Measurements from ENCODE around the gene PIGBOS1. TPM values are rescaled to one million over a fixed set of nuclear protein-coding genes. Genes with fewer than 3 reads are reported as not detected.

The PIGBOS1 gene
- total and polyA plus RNA-seq, 2 donors (not counting 3 experiments of a cell fraction or from before 2014, with no cell fraction given) = 12.8 to 16.5 TPM

DNA sequence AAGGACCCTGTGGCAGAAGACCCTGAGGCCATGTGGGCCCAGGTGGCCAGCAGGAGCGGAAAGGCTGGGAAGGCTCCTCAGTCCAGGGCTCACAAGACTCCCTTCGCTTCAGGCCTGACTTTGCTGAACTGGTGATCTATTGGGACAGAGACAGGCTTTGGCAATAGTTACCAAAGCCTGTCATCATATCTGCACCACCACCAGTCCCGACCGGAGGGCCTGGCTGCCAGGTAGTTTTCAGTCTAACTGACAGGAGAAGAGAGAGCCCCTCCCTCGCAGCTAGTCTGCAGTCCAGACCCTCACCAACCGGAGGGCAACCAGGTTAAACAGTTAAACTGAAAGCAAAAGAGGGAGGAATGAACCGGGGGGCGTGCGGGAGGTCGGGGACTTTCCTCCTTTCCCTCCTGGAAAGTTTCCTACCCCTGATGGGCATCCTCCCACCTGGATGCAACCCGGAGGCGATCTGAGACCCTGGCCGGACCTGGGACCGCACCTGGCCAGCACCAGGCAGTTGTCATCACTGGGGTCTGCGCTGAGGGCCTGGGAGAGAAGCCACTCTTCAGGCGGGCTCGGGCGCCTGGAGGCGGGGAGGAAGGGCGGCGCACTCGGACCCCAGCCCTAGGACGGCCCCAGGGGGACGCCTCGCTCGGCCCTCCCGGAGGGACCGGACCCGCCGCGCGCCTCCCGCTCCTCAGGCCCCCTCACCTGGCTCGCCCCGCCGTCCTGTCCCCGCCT lies 29.7 kb downstream of the PIGBOS1 start:
- H4K20me1 ChIP-seq (replicated peaks; ENCODE audit: control insufficient read depth, extremely low read depth, insufficient read depth, low read length) = no peaks in the 10 kb centered on the region
- H3K9ac ChIP-seq (replicated peaks; ENCODE audit: extremely low read depth, insufficient read depth, low read length) = peak overlapping the region; percentile 91
- TSS peak; percentile 18 for BruUV-seq (replicated peaks)
- dilution Hi-C loops (cut with MboI; ENCODE audit: extremely low pct_ligation_motif_present, low sequenced_read_pairs) (no loop called here), intact Hi-C loops (cut with micrococcal nuclease) (loop anchor here (1.0 kb wide), 1 partner anchor 10 kb away; no protein-coding TSS in a partner anchor)
- peak overlapping the region; percentile 82 for H3K4me2 ChIP-seq (ENCODE audit: insufficient read depth, low read length)
- peaks cover 10% of the 10 kb centered on the region for H3K4me1 ChIP-seq (ENCODE audit: control insufficient read depth, extremely low read depth, insufficient read depth, low read length)
- H3K9me1 ChIP-seq (replicated peaks; ENCODE audit: control insufficient read depth, extremely low read depth, insufficient read depth, low read length) = no peaks in the 10 kb centered on the region
- DNase-seq (ENCODE audit: low read depth, low spot score) = peak; percentile 35
- CTCF ChIA-PET = interaction anchor here (0.9 kb wide), 1 partner anchor 71 kb away, joined by 4 read pairs; no protein-coding TSS in a partner anchor
- H2AFZ ChIP-seq (ENCODE audit: low read depth, low read length) = peak overlapping the region; percentile 62
- peak overlapping the region; percentile 60 for H3K27ac ChIP-seq (ENCODE audit: insufficient read depth, low read depth, low read length)
- H3K9me3 ChIP-seq (replicated peaks; ENCODE audit: control insufficient read depth, insufficient read depth, low read length) = no peaks in the 10 kb centered on the region
- H3K4me3 ChIP-seq (replicated peaks in 1 of 3; ENCODE audit: insufficient read depth in 1 of 3, low read depth in 1 of 3, low read length in 3 of 3) = peak overlapping the region; percentile 63 to 97 (median 85)
- TF ChIP-seq, protein P1, sequence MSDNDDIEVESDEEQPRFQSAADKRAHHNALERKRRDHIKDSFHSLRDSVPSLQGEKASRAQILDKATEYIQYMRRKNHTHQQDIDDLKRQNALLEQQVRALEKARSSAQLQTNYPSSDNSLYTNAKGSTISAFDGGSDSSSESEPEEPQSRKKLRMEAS (IDR thresholded peaks at IDR 0.05; ENCODE audit: insufficient read depth, insufficient read length) = no peak
- TF ChIP-seq EZH2 (IDR thresholded peaks at IDR 0.05; ENCODE audit: borderline replicate concordance, low read depth, low read length, severe bottlenecking) = no peak
- TF ChIP-seq POLR2AphosphoS5 (IDR thresholded peaks at IDR 0.05; ENCODE audit: insufficient read depth, low read depth, low read length) = peak; percentile 23
- TF ChIP-seq, protein P2, sequence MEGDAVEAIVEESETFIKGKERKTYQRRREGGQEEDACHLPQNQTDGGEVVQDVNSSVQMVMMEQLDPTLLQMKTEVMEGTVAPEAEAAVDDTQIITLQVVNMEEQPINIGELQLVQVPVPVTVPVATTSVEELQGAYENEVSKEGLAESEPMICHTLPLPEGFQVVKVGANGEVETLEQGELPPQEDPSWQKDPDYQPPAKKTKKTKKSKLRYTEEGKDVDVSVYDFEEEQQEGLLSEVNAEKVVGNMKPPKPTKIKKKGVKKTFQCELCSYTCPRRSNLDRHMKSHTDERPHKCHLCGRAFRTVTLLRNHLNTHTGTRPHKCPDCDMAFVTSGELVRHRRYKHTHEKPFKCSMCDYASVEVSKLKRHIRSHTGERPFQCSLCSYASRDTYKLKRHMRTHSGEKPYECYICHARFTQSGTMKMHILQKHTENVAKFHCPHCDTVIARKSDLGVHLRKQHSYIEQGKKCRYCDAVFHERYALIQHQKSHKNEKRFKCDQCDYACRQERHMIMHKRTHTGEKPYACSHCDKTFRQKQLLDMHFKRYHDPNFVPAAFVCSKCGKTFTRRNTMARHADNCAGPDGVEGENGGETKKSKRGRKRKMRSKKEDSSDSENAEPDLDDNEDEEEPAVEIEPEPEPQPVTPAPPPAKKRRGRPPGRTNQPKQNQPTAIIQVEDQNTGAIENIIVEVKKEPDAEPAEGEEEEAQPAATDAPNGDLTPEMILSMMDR (IDR thresholded peaks at IDR 0.05; ENCODE audit: extremely low read depth in 1 of 2, insufficient read depth in 1 of 2, low read depth in 1 of 2, low read length in 2 of 2) = no peak
- POLR2A ChIA-PET = no interaction called here
- H3K79me2 ChIP-seq (ENCODE audit: control insufficient read depth, insufficient read depth, low read length) = peaks cover 4% of the 10 kb centered on the region
- no peak for FAIRE-seq
- no peaks in the 10 kb centered on the region for H3K36me3 ChIP-seq (ENCODE audit: control insufficient read depth in 2 of 2, extremely low read depth in 1 of 2, insufficient read depth in 2 of 2, low read length in 2 of 2)
- H3K27me3 ChIP-seq (ENCODE audit: control insufficient read depth in 2 of 2, insufficient read depth in 2 of 2, low read length in 2 of 2) = no peaks in the 10 kb centered on the region
